Measurements from ENCODE around the gene MBOAT2. TPM values are rescaled to one million over a fixed set of nuclear protein-coding genes. Genes with fewer than 3 reads are reported as not detected.
"Not testable (repeated sequence)": the region's sequence is repeated elsewhere in the genome, so short reads cannot be mapped to it uniquely, and the experiment has no call there.

MBOAT2 gene
- total and polyA plus RNA-seq, 4 donors, result 9.0 to 72.9 (median 16.8) TPM

GRCh38 chr2:8934338-8934737, 69.1 kb downstream of the MBOAT2 start:
- no peak for TF ChIP-seq CTCF (IDR thresholded peaks at IDR 0.05; ENCODE audit: control extremely low read depth, extremely low read depth)
- Histone ChIP-seq H3K36me3 (ENCODE audit: control insufficient read depth in 4 of 4, insufficient read depth in 4 of 4, low read length in 4 of 4) (peaks cover 0 to 9% (median 6%) of the 10 kb centered on the region in 4 donors), H3K4me1 (ENCODE audit: control insufficient read depth in 5 of 5, insufficient read depth in 5 of 5, low read length in 5 of 5) (peaks cover 0 to 6% (median 0%) of the 10 kb centered on the region in 5 donors), H3K9me3 (ENCODE audit: control insufficient read depth in 4 of 4, insufficient read depth in 3 of 4, low read length in 3 of 4) (peaks cover 0 to 5% (median 0%) of the 10 kb centered on the region in 4 donors), H3K27me3 (ENCODE audit: control insufficient read depth in 3 of 3, insufficient read depth in 3 of 3, low read length in 2 of 3) (no peaks in the 10 kb centered on the region), H3K4me3 (no peak overlapping the region), H3K9ac (ENCODE audit: insufficient read depth in 1 of 2, low read length in 2 of 2) (no peak overlapping the region), H3K27ac (ENCODE audit: low read depth in 1 of 2, low read length in 1 of 2) (no peak overlapping the region)
- DNase-seq (no peak), ATAC-seq (ENCODE audit: insufficient read depth, low FRiP score) (no peak)

DNA sequence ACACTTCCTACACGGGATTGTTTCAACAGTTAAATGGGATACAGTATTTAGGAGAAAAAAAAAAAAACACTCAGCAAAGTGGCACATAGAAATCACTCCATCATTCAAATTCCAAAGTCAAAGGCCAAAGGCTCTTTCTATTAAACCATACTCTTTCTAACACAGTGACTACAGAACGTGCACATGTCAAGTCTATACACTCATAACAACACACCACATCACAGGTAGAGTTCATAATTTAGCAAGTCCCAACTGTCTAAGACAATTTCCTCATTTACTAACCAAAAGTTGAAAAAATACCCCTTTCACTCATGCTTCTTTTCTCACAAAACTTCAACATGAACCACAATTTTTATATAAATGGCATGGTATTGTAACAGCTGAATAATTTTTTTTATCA, 70.8 kb downstream of the MBOAT2 start:
- H3K36me3 ChIP-seq (ENCODE audit: control insufficient read depth in 4 of 4, insufficient read depth in 4 of 4, low read length in 4 of 4), result peaks cover 0 to 4% (median under 1%) of the 10 kb centered on the region in 4 donors
- DNase-seq, result no peak
- H3K4me3 ChIP-seq, result no peak overlapping the region
- no peak for TF ChIP-seq CTCF (IDR thresholded peaks at IDR 0.05; ENCODE audit: control extremely low read depth, extremely low read depth)
- H3K9me3 ChIP-seq (ENCODE audit: control insufficient read depth in 4 of 4, insufficient read depth in 3 of 4, low read length in 3 of 4), result no peaks in the 10 kb centered on the region
- no peak for ATAC-seq (ENCODE audit: insufficient read depth, low FRiP score)
- no peaks in the 10 kb centered on the region for H3K27me3 ChIP-seq (ENCODE audit: control insufficient read depth in 3 of 3, insufficient read depth in 3 of 3, low read length in 2 of 3)
- peaks cover 0 to under 1% (median 0%) of the 10 kb centered on the region in 5 donors for H3K4me1 ChIP-seq (ENCODE audit: control insufficient read depth in 5 of 5, insufficient read depth in 5 of 5, low read length in 5 of 5)
- 80 to 81% methylated on average over 2 of the region's 2 CpGs for whole genome bisulfite sequencing, 2 donors
- no peak overlapping the region for H3K27ac ChIP-seq (ENCODE audit: low read depth in 1 of 2, low read length in 1 of 2)
- H3K9ac ChIP-seq (ENCODE audit: insufficient read depth in 1 of 2, low read length in 2 of 2), result no peak overlapping the region

DNA sequence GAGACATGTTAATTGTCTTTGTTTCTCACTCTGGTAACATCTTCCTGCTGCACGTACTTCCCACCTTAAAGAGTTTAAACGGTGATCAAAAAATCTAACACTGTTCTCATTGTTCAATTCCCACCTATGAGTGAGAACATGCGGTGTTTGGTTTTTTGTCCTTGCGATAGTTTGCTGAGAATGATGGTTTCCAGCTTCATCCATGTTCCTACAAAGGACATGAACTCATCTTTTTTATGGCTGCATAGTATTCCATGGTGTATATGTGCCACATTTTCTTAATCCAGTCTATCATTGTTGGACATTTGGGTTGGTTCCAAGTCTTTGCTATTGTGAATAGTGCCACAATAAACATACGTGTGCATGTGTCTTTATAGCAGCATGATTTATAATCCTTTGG, 73.3 kb downstream of the MBOAT2 start:
- H3K9ac ChIP-seq (ENCODE audit: insufficient read depth in 1 of 2, low read length in 2 of 2); H3K27me3 ChIP-seq (ENCODE audit: control insufficient read depth in 3 of 3, insufficient read depth in 3 of 3, low read length in 2 of 3); H3K36me3 ChIP-seq (ENCODE audit: control insufficient read depth in 4 of 4, insufficient read depth in 4 of 4, low read length in 4 of 4); H3K27ac ChIP-seq (ENCODE audit: low read depth in 1 of 2, low read length in 1 of 2); H3K9me3 ChIP-seq (ENCODE audit: control insufficient read depth in 4 of 4, insufficient read depth in 3 of 4, low read length in 3 of 4); H3K4me3 ChIP-seq; ATAC-seq (ENCODE audit: insufficient read depth, low FRiP score); H3K4me1 ChIP-seq (ENCODE audit: control insufficient read depth in 5 of 5, insufficient read depth in 5 of 5, low read length in 5 of 5); DNase-seq: not testable (repeated sequence)
- WGBS, 2 donors, result 92 to 99% methylated on average over 4 to 5 of the region's 5 CpGs

- DNase-seq (no peak), ATAC-seq (ENCODE audit: insufficient read depth, low FRiP score) (no peak)
- H3K27me3 ChIP-seq (ENCODE audit: control insufficient read depth in 3 of 3, insufficient read depth in 3 of 3, low read length in 2 of 3), result no peaks in the 10 kb centered on the region
- no peak overlapping the region for H3K9ac ChIP-seq (ENCODE audit: insufficient read depth in 1 of 2, low read length in 2 of 2)
- no peak for TF ChIP-seq CTCF (IDR thresholded peaks at IDR 0.05; ENCODE audit: control extremely low read depth, extremely low read depth)
- H3K36me3 ChIP-seq (ENCODE audit: control insufficient read depth in 4 of 4, insufficient read depth in 4 of 4, low read length in 4 of 4), result peaks cover 0 to 4% (median 0%) of the 10 kb centered on the region in 4 donors
- WGBS, 2 donors, result 96 to 100% methylated on average over 3 of the region's 3 CpGs
- H3K27ac ChIP-seq (ENCODE audit: low read depth in 1 of 2, low read length in 1 of 2), result no peak overlapping the region
- H3K4me1 ChIP-seq (ENCODE audit: control insufficient read depth in 5 of 5, insufficient read depth in 5 of 5, low read length in 5 of 5), result peaks cover 0 to 4% (median 0%) of the 10 kb centered on the region in 5 donors
- H3K4me3 ChIP-seq, result no peak overlapping the region
- no peaks in the 10 kb centered on the region for H3K9me3 ChIP-seq (ENCODE audit: control insufficient read depth in 4 of 4, insufficient read depth in 3 of 4, low read length in 3 of 4)
Measured at GRCh38 chr2:8929128-8929527, 74.4 kb downstream of the MBOAT2 start.

Measured in lung (tissue), 12 donors.